NT2/D1 (cell line): ENCODE measurements around the gene CRYBG1.

Experiments used
- SUZ12 ChIP-seq: IDR thresholded peaks from 2 replicates; pipeline ENCODE4 v1.6.1; 2011; ENCODE audit not compliant: insufficient read length, insufficient read depth; ENCODE audit errors: extremely low read depth
- YY1 ChIP-seq: IDR thresholded peaks from 2 replicates; pipeline ENCODE4 v1.6.1; 2011; ENCODE audit not compliant: insufficient read length, insufficient read depth
- ZNF274 ChIP-seq: IDR thresholded peaks from 2 replicates; pipeline ENCODE4 v1.6.1; 2011; ENCODE audit warnings: mild to moderate bottlenecking, low read depth, low read length

DNA sequence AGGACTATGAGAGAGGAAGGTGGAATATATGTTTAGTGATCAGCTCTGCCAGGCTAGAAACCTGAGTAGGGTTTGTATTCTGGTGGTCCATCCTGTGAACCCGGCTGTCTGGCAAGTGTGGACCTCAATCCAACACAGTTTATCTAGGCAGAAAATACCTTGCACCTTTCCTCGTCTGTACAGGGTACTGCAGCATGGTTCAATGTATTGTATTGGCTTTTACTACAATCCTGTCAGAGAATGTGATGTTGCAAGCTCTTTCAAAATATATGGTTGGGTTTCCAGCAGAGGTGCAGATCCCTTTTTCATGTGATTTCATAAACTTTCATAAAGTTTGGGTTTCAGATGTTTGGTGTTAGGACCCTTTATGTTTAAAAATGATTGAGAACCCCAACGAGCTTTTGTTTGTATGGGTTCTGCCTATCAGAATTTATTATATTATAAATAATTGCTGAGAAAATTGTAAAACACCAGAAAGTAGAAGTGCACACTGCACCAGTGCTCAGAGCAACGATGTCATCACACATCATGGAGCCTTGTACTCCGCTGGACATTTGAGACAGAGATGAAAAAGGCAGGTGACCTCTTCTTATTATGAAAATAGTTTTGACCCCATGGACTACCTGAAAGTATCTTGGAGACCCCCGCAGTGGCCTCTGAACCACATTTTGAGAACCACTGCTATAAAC, 162.2 kb downstream of the CRYBG1 start:
- no peak for TF ChIP-seq YY1
- no peak for TF ChIP-seq SUZ12
- no peak for TF ChIP-seq ZNF274
